Transverse colon (tissue), 4 donors: Measurements from ENCODE around the gene BMP8A. TPM values are rescaled to one million over a fixed set of nuclear protein-coding genes. Genes with fewer than 3 reads are reported as not detected.
"Not testable (repeated sequence)": the region's sequence is repeated elsewhere in the genome, so short reads cannot be mapped to it uniquely, and the experiment has no call there.

Experiments
- DNase-seq: peaks from one replicate; pipeline ENCODE4 v3.0.0-alpha.2; 2019
- H3K27ac ChIP-seq, 4 donors: fragments of 200-600 bp; sonication (generic); 2 replicates each; pipeline ENCODE4 v1.5.1; 2016 to 2018; ENCODE audit warnings: inconsistent platforms in 4 of 4
- H3K27me3 ChIP-seq: fragments of 200-600 bp; sonication (generic); 2 replicates; pipeline ENCODE4 v1.5.1; 2017; ENCODE audit warnings: inconsistent platforms
- H3K36me3 ChIP-seq, 4 donors: fragments of 200-600 bp; sonication (generic); 2 replicates each; pipeline ENCODE4 v1.5.1; 2017 to 2019; ENCODE audit warnings: inconsistent platforms in 4 of 4
- H3K4me1 ChIP-seq, 4 donors: fragments of 200-600 bp; sonication (generic); 2 replicates each; pipeline ENCODE4 v1.5.1; 2017 to 2020; ENCODE audit warnings: inconsistent platforms in 4 of 4
- H3K4me3 ChIP-seq, 4 donors: fragments of 200-600 bp; sonication (generic); 1 replicate in 1 of 4; 2 replicates in 3 of 4; pipeline versions ENCODE4 v1.5.1 to v1.6.1; 2017 to 2019; ENCODE audit warnings: inconsistent platforms in 4 of 4
- H3K9me3 ChIP-seq, 2 donors: fragments of 200-600 bp; sonication (generic); 2 replicates each; pipeline ENCODE4 v1.5.1; 2017 to 2019; ENCODE audit warnings: inconsistent platforms in 2 of 2
- CTCF ChIP-seq, 5 experiments: fragments of 200-600 bp in 3 of 5; fragments of 450-650 bp in 2 of 5; sonication (generic) in 3 of 5; IDR thresholded peaks; 1 replicate in 2 of 5; 2 replicates in 3 of 5; pipeline ENCODE4 v1.5.1; 2016 to 2017; ENCODE audit warnings: antibody characterized with exemption in 5 of 5, inconsistent platforms in 3 of 5, mild to moderate bottlenecking in 2 of 5, moderate library complexity in 1 of 5
- EP300 ChIP-seq: sonication (generic); formaldehyde crosslinking; IDR thresholded peaks from one replicate; pipeline ENCODE4 v1.6.1; 2017; ENCODE audit warnings: antibody characterized with exemption, low read depth
- POLR2A ChIP-seq: fragments of 450-650 bp; IDR thresholded peaks from one replicate; pipeline ENCODE4 v1.6.1; 2016; ENCODE audit warnings: antibody characterized with exemption, mild to moderate bottlenecking, moderate library complexity
- POLR2AphosphoS5 ChIP-seq, 3 donors: sonication (generic); formaldehyde crosslinking; IDR thresholded peaks; one replicate each; pipeline ENCODE4 v1.6.1; 2016; ENCODE audit warnings: antibody characterized with exemption in 3 of 3
- WGBS, 2 donors: methylation state at CpG; one replicate each; pipeline ENCODE4 v1.1.5; 2018; ENCODE audit warnings: low coverage in 1 of 2; 5-methylcytosine and 5-hydroxymethylcytosine counted together
- in situ Hi-C, 4 donors: fragments of 200-750 bp; cut with MboI; loops; one replicate each; pipeline versions ENCODE4 v1.15.0 to v1.15.1; 2017; ENCODE audit warnings: low sequenced_read_pairs in 3 of 4, low pct_ligation_motif_present in 1 of 4, low pct_unique_long_range_greater_than_20kb in 1 of 4
- intact Hi-C: fragments of 100-400 bp; cut with DNase I; formaldehyde crosslinking; loops from one replicate; pipeline ENCODE4 v1.15.1; 2023; ENCODE audit warnings: low total_unique reads
- total RNA-seq, 4 donors: library from RNA; depleted of rRNA; stranded (reverse); fragments of >200 nt; gene quantifications; one replicate each; pipeline ENCODE4 v1.1.0, GENCODE V29; 2016

BMP8A gene
- total RNA-seq, 4 donors from 2014 or later, result 11.0 to 12.3 TPM; not detected in 2

- no peak for TF ChIP-seq CTCF (IDR thresholded peaks at IDR 0.05)
- intact Hi-C loops, result no loop called here
- no peaks in the 10 kb centered on the region for H3K4me1 ChIP-seq
- WGBS, 2 donors, result 75 to 88% methylated on average over 2 to 4 of the region's 4 CpGs
- no peak for DNase-seq
- H3K4me3 ChIP-seq, result no peak overlapping the region
- in situ Hi-C loops, result no loop called here
- H3K9me3 ChIP-seq, result no peaks in the 10 kb centered on the region
- H3K36me3 ChIP-seq, result peaks cover 0 to 35% (median 17%) of the 10 kb centered on the region in 4 donors
- no peak overlapping the region for H3K27ac ChIP-seq
- H3K27me3 ChIP-seq, result no peaks in the 10 kb centered on the region
These were observed 16.6 kb upstream of the BMP8A start for GRCh38 chr1:39474810-39475209.

GRCh38 chr1:39475551-39475950 is 15.9 kb upstream of the BMP8A start:
- WGBS, 2 donors, result 31% methylated on average over 1 of the region's 1 CpG; no CpG with 5 or more reads in 1 of the 2 donors
- H3K9me3 ChIP-seq, H3K27me3 ChIP-seq, H3K4me3 ChIP-seq, H3K4me1 ChIP-seq, H3K27ac ChIP-seq, DNase-seq, in situ Hi-C loops, intact Hi-C loops: not testable (repeated sequence)
- peaks cover 0 to 35% (median 17%) of the 10 kb centered on the region in 4 donors for H3K36me3 ChIP-seq

- WGBS, 2 donors, result 97% methylated on average over 5 of the region's 5 CpGs; no CpG with 5 or more reads in 1 of the 2 donors
- Histone ChIP-seq H3K36me3 (peaks cover 0 to 28% (median 9%) of the 10 kb centered on the region in 4 donors), H3K4me1 (no peaks in the 10 kb centered on the region), H3K27ac (peak overlapping the region in 1 of 4 donors; percentile 20), H3K27me3 (no peaks in the 10 kb centered on the region), H3K9me3 (no peaks in the 10 kb centered on the region), H3K4me3 (no peak overlapping the region)
- intact Hi-C loops, result no loop called here
- TF ChIP-seq CTCF (IDR thresholded peaks at IDR 0.05), result no peak
- TF ChIP-seq POLR2A, result no peak
- TF ChIP-seq POLR2AphosphoS5 (IDR thresholded peaks at IDR 0.05), result no peak
- TF ChIP-seq EP300, result no peak
- DNase-seq, result no peak
- in situ Hi-C loops, result no loop called here
These were observed 13.1 kb upstream of the BMP8A start for GRCh38 chr1:39478126-39478915.

- peaks cover 0 to 38% (median 18%) of the 10 kb centered on the region in 4 donors for H3K36me3 ChIP-seq
- no peak for TF ChIP-seq CTCF (IDR thresholded peaks at IDR 0.05)
- no peak for TF ChIP-seq EP300
- no peak for TF ChIP-seq POLR2AphosphoS5 (IDR thresholded peaks at IDR 0.05)
- no peak for TF ChIP-seq POLR2A
- H3K4me3 ChIP-seq, result no peak overlapping the region
- 83 to 84% methylated on average over 2 to 6 of the region's 6 CpGs for WGBS, 2 donors
- H3K27ac ChIP-seq, result no peak overlapping the region
- H3K9me3 ChIP-seq, result no peaks in the 10 kb centered on the region
- H3K4me1 ChIP-seq, result no peaks in the 10 kb centered on the region
- H3K27me3 ChIP-seq, result no peaks in the 10 kb centered on the region
- DNase-seq, result no peak
- in situ Hi-C loops (no loop called here), intact Hi-C loops (no loop called here)
These were observed 10.1 kb upstream of the BMP8A start for GRCh38 chr1:39481289-39481688.
